GM08714 (cell line): ENCODE data around the gene SLBP.

Experiments used
- H3K4me3 ChIP-seq: fragments of 200-500 bp; sonication (Bioruptor generic); 2 replicates; pipeline ENCODE4 v1.5.1; 2014; ENCODE audit warnings: mild to moderate bottlenecking, low read length, inconsistent platforms
- ZNF274 ChIP-seq: IDR thresholded peaks from 2 replicates; pipeline ENCODE4 v1.6.1; 2012; ENCODE audit warnings: mild to moderate bottlenecking, low read depth, low read length

Gene SLBP

GRCh38 chr4:1670279-1670678, 41.8 kb downstream of the SLBP start:
- TF ChIP-seq ZNF274 = no peak
- no peak overlapping the region for H3K4me3 ChIP-seq

GRCh38 chr4:1669850-1670249, 42.3 kb downstream of the SLBP start:
- no peak for TF ChIP-seq ZNF274
- H3K4me3 ChIP-seq = no peak overlapping the region

DNA sequence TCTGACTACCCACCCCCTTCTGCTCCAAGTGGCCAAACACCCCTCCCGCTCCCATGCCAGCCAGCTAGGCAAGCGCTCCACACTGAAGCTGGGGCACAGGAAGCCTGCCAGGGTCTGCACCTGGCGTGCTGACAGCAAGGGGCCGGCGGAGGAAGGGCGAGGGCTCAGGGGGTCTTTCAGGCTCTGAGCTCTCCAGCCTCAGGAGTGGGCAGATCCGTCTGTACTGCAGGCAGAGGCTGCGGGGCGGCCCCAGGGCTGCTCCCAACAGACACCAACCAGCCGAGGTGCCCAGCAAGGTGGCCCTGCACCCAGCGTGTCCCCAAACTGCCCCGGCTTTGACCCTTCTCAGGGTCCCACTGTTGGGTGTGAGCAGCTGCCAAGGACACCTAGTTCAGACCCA, 42.8 kb downstream of the SLBP start:
- no peak overlapping the region for H3K4me3 ChIP-seq
- no peak for TF ChIP-seq ZNF274

DNA sequence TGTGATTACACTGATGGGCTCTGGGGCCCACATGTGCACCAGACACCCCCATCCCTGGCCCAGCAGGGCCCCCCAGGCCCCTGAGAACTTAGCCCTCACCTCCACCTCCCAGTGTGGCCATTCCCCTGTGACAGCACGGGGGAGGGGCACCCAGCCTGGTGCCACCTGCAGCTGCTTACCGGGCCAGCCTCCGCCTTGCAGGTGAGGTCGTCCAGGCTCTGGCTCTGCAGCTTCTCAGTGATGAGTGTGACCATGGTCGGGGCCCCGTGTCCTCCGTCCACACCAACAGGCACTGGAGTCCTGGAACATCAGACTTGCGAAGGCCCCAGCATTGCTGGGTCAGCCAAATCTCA, 43.7 kb downstream of the SLBP start:
- TF ChIP-seq ZNF274 = no peak
- no peak overlapping the region for H3K4me3 ChIP-seq

GRCh38 chr4:1667273-1667672, 44.8 kb downstream of the SLBP start:
- H3K4me3 ChIP-seq = no peak overlapping the region
- no peak for TF ChIP-seq ZNF274

- no peak for TF ChIP-seq ZNF274
Measured at GRCh38 chr4:1666391-1666790, 45.7 kb downstream of the SLBP start.

DNA sequence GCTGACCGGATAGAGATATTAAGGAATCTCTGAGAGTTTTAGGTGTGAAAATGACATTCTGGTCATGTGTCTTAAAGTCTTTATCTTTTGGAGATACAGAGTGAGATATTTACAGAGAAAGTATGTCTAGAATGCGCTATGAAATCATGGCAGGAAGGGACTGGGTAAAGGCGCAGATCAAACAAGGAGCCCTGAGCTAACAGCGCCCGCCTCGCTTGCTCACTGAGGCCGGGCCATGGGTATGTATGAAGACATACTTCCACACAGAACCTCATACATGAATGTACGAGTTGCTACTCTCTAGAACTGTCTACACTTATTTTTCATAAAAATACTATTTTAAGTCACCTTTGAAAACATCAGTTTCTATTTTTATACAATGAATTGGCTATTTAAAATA, 48.0 kb downstream of the SLBP start:
- TF ChIP-seq ZNF274 = no peak
- no peak overlapping the region for H3K4me3 ChIP-seq

More at GRCh38 chr4:1666391-1666790, 45.7 kb downstream of the SLBP start:
- no peak overlapping the region for H3K4me3 ChIP-seq

DNA sequence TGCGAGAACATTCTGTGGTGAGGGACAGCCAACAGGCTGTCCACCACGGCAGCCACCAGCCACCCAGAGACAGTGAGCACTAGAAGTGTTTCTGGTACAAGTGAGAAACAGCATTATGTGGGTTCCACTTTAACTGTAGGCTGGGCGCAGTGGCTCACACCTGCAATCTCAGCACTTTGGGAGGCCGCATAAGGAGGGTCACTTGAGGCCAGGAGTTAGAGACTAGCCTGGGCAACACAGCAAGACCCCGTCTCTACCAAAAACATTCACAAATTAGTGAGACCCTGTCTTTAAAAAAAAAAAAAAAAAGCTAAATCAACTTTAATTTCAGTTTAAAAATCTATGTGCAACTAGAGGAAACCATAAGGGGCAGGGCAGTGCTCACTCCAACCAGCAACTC, 48.6 kb downstream of the SLBP start:
- no peak overlapping the region for H3K4me3 ChIP-seq
- no peak for TF ChIP-seq ZNF274

- TF ChIP-seq ZNF274 = no peak
- H3K4me3 ChIP-seq = no peak overlapping the region
Measured at GRCh38 chr4:1661695-1662094, 50.4 kb downstream of the SLBP start.

- TF ChIP-seq ZNF274 = no peak
- no peak overlapping the region for H3K4me3 ChIP-seq
Measured at GRCh38 chr4:1660948-1661677, 51.0 kb downstream of the SLBP start.

DNA sequence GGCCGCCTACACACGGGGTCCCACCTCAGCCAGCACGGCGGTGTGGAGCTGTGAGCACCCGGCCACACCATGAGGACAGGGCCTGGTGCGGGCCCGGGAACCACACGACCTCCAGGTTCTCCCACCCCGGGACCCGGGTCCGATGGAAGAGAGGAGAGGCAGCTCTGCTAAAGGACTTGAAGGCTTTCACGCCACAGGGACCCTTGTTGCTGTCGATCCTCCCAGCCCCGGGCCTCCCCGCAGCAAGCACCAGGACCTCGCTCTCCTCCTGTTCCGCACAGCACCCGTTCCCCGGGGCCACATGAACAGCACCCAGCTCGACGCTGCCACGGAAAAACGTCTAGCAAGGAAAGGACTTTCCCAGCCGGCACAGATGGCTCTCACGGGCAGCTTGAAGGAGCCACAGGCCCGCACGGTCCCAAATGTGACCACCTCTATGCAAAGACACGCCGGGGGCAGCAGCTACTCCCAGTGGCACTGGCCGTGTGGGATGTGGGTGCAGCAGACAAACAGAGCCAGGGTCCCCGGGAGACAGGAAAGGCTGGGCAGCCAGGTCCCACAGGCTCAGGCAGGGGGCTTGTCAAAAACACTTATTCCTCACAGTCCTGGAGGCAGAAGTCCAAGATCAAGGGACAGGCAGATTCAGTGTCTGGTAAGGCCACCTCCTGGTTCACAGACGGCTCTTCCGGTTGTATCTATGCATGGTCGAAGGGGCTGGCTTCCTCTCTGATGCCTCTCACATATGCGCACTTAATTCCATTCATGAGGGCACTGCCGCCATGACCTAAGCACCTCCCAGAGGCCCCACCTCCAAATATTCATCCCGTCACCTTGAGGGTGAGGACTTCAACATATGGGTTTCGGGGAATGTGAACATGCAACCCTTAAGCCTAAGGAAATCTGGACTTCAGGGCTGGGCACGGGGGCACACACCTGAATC, 52.7 kb downstream of the SLBP start:
- no peak for TF ChIP-seq ZNF274
- no peak overlapping the region for H3K4me3 ChIP-seq

DNA sequence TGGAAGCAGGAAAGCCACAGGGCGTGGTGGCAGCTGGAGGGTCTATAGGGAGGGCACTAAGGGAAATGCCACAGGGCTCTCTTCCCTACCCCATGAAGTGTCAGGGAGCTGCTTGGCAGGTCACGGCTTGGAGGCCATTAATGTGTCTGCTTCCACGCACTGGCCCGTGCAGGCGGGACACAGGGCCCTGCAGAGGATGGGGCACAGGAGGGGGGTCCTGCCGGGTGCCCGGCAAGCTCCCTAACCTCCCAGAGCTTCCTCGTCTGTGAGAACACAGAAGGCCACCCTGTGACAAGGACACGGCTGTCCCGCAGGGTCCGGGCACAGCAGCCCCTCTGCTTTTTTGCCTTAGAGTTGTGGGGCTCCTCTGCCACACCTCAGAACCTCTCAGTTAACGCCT, 53.5 kb downstream of the SLBP start:
- no peak for TF ChIP-seq ZNF274
- H3K4me3 ChIP-seq = no peak overlapping the region

DNA sequence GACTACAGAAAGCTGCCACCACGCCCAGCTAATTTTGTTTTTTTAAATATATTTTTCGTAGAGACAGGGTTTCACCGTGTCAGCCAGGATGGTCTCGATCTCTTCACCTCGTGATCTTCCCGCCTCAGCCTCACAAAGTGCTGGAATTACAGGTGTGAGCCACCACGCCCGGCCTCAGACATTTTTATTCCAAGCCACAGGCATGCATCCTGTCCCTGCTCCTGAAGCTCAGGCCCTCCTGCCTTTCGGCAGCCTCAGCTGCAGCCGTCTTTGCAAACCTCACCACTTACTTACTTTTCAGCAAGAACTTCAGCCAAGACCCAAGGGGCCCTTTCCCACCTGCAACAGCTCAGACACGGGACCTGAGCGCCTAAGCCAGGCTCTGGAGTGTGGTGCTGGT, 54.0 kb downstream of the SLBP start:
- no peak overlapping the region for H3K4me3 ChIP-seq
- no peak for TF ChIP-seq ZNF274

GRCh38 chr4:1656986-1657385, 55.1 kb downstream of the SLBP start:
- no peak overlapping the region for H3K4me3 ChIP-seq
- TF ChIP-seq ZNF274 = no peak

DNA sequence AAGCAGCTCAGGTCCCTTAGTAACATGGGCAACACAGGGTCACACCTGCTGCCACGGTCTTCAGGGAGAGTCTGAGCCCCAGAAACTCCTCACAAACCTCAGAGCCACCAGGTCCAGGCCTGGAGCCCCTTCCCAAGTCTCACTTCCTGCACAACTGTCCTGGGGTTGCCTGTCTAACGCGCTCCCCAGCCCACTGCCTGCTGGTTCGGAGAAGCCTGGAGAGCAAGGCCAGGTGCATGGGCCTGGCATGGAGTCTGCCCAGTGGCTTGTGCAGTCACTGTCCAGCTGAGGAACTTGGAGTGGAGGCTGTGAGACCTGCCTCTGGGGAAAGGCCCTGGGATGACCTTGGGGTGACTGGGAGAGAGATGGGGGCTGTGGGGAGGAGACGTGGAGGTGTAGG, 56.0 kb downstream of the SLBP start:
- no peak for TF ChIP-seq ZNF274
- no peak overlapping the region for H3K4me3 ChIP-seq
